Measurements from ENCODE around the gene DEPDC7. TPM values are rescaled to one million over a fixed set of nuclear protein-coding genes. Genes with fewer than 3 reads are reported as not detected.
A peak's percentile ranks its signal among the peaks of the same experiment; 100 is the strongest.
"Not testable (repeated sequence)": the region's sequence is repeated elsewhere in the genome, so short reads cannot be mapped to it uniquely, and the experiment has no call there.

Gene DEPDC7
- total RNA-seq, 2 donors from 2014 or later = 1.1 TPM; not detected in 1

GRCh38 chr11:33044285-33044756 is 28.6 kb downstream of the DEPDC7 start:
- no peak for ATAC-seq (ENCODE audit: insufficient number of reproducible peaks, low FRiP score, low read depth)

GRCh38 chr11:33045551-33046255 is 30.0 kb downstream of the DEPDC7 start:
- Histone ChIP-seq H3K27me3 (replicated peaks; ENCODE audit: insufficient read depth) (no peaks in the 10 kb centered on the region), H3K36me3 (no peaks in the 10 kb centered on the region), H3K4me3 (no peak overlapping the region), H3K4me1 (ENCODE audit: control insufficient read depth in 1 of 2, low read depth in 2 of 2) (peaks cover 2 to 16% of the 10 kb centered on the region in 2 donors), H3K27ac (no peak overlapping the region), H3K9me3 (no peaks in the 10 kb centered on the region)
- ATAC-seq (ENCODE audit: insufficient number of reproducible peaks, low FRiP score, low read depth) (no peak), DNase-seq (ENCODE audit: low spot score) (no peak)
- TF ChIP-seq, protein P1, sequence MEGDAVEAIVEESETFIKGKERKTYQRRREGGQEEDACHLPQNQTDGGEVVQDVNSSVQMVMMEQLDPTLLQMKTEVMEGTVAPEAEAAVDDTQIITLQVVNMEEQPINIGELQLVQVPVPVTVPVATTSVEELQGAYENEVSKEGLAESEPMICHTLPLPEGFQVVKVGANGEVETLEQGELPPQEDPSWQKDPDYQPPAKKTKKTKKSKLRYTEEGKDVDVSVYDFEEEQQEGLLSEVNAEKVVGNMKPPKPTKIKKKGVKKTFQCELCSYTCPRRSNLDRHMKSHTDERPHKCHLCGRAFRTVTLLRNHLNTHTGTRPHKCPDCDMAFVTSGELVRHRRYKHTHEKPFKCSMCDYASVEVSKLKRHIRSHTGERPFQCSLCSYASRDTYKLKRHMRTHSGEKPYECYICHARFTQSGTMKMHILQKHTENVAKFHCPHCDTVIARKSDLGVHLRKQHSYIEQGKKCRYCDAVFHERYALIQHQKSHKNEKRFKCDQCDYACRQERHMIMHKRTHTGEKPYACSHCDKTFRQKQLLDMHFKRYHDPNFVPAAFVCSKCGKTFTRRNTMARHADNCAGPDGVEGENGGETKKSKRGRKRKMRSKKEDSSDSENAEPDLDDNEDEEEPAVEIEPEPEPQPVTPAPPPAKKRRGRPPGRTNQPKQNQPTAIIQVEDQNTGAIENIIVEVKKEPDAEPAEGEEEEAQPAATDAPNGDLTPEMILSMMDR (IDR thresholded peaks at IDR 0.05) = no peak

More at GRCh38 chr11:33044285-33044756, 28.6 kb downstream of the DEPDC7 start:
- Histone ChIP-seq H3K36me3 (no peaks in the 10 kb centered on the region), H3K27ac (no peak overlapping the region), H3K4me1 (ENCODE audit: control insufficient read depth in 1 of 2, low read depth in 2 of 2) (peaks cover 7 to 19% of the 10 kb centered on the region in 2 donors), H3K27me3 (replicated peaks; ENCODE audit: insufficient read depth) (no peaks in the 10 kb centered on the region), H3K9me3 (no peaks in the 10 kb centered on the region), H3K4me3 (no peak overlapping the region)
- no peak for DNase-seq (ENCODE audit: low spot score)
- TF ChIP-seq, protein P1 (IDR thresholded peaks at IDR 0.05) = no peak

DNA sequence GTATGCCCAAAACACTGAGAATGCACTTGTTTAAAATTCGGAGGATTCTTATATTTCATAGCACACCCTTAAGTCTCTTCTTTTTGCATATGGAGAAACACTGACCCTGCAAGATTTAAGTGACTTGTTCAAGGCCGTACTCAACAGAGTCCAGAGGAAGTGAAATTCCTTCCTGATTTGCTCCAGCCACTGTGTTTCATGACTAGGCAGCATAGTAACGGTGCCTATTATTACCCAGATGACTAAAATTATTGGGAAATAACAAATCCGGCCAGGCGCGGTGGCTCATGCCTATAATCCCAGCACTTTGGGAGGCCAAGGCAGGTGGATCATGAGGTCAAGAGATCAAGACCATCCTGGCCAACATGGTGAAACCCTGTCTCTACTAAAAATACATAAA is 33.0 kb downstream of the DEPDC7 start:
- H3K4me3 ChIP-seq; H3K36me3 ChIP-seq; H3K9me3 ChIP-seq; DNase-seq (ENCODE audit: low spot score); H3K27ac ChIP-seq; H3K4me1 ChIP-seq (ENCODE audit: control insufficient read depth in 1 of 2, low read depth in 2 of 2); H3K27me3 ChIP-seq (replicated peaks; ENCODE audit: insufficient read depth): not testable (repeated sequence)
- ATAC-seq (ENCODE audit: insufficient number of reproducible peaks, low FRiP score, low read depth) = peak; percentile 50

DNA sequence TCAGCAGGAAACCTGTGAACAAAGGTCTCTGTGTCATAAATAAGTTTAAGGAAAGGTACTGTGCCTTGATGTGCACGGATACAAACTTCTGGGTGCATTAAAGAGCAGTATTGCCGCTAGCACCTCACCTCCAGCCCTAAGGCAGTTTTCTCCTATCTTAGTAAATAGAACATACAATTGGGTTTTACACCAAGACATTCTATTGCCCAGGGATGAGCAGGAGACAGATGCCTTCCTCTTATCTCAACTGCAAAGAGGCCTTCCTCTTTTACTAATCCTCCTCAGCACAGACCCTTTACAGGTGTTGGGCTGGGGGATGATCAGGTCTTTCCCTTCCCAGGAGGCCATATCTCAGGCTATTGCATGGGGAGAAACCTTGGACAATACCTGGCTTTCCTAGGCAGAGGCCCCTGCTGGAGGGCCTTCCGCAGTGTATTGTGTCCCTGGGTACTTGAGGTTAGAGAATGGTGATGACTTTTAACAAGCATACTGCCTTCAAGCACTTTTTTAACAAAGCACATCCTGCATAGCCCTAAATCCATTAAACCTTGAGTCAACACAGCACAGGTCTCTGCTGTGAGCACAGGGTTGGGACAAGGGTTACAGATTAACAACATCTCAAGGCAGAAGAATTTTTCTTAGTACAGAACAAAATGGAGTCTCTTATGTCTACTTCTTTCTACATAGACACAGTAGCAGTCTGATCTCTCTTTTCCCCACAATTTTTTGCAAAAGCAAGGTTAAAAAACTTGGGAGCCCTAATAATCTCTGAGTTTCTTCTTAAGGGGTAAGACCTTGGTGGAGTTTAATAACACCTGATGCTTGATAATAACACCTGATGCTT is 34.1 kb downstream of the DEPDC7 start:
- H3K4me3 ChIP-seq; H3K27me3 ChIP-seq (replicated peaks; ENCODE audit: insufficient read depth); H3K27ac ChIP-seq; H3K9me3 ChIP-seq; H3K36me3 ChIP-seq; H3K4me1 ChIP-seq (ENCODE audit: control insufficient read depth in 1 of 2, low read depth in 2 of 2); ATAC-seq (ENCODE audit: insufficient number of reproducible peaks, low FRiP score, low read depth); DNase-seq (ENCODE audit: low spot score): not testable (repeated sequence)

DNA sequence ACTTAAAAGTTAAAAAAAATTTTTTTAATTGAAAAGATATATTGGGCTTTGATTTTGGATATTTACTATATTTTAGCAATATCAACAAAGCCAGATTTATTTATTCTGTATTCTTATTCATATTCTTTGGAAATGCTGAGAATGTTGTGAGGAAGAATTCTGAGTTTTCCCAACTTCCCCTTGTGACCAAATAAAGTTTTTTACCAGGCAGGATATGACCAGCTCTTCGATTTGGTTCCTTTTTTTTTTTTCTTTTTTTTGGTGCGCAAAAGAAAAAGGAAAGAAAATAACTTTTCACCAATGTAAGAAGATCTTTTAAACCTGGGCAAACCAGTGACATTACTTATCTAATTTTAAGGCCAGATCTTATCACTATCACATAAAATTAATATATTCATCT is 36.6 kb downstream of the DEPDC7 start:
- Histone ChIP-seq H3K27ac (peak overlapping the region in 1 of 2 donors; percentile 20), H3K4me1 (ENCODE audit: control insufficient read depth in 1 of 2, low read depth in 2 of 2) (no peaks in the 10 kb centered on the region), H3K27me3 (replicated peaks; ENCODE audit: insufficient read depth) (no peaks in the 10 kb centered on the region), H3K36me3 (peaks cover 7% of the 10 kb centered on the region), H3K4me3 (no peak overlapping the region), H3K9me3 (no peaks in the 10 kb centered on the region)
- ATAC-seq (ENCODE audit: insufficient number of reproducible peaks, low FRiP score, low read depth) (no peak), DNase-seq (ENCODE audit: low spot score) (no peak)
- TF ChIP-seq, protein P1 (IDR thresholded peaks at IDR 0.05) = no peak

- H3K27ac ChIP-seq = no peak overlapping the region
- H3K4me3 ChIP-seq = no peak overlapping the region
- H3K36me3 ChIP-seq = peaks cover 24% of the 10 kb centered on the region
- ATAC-seq (ENCODE audit: insufficient number of reproducible peaks, low FRiP score, low read depth) (no peak), DNase-seq (ENCODE audit: low spot score) (no peak)
- no peaks in the 10 kb centered on the region for H3K4me1 ChIP-seq (ENCODE audit: control insufficient read depth in 1 of 2, low read depth in 2 of 2)
- no peaks in the 10 kb centered on the region for H3K27me3 ChIP-seq (replicated peaks; ENCODE audit: insufficient read depth)
- H3K9me3 ChIP-seq = no peaks in the 10 kb centered on the region
- TF ChIP-seq, protein P1 (IDR thresholded peaks at IDR 0.05) = no peak
Measured at GRCh38 chr11:33055375-33055774, 39.7 kb downstream of the DEPDC7 start.
